GM19468 (cell line): Measurements from ENCODE around the gene CD7.
"Not testable (repeated sequence)": the region's sequence is repeated elsewhere in the genome, so short reads cannot be mapped to it uniquely, and the experiment has no call there.

ENCODE experiments used
- ATAC-seq: cut with Tn5 transposase; IDR thresholded peaks from one replicate; pipeline ENCODE4 v1.9.1; 2021; ENCODE audit warnings: mild to moderate bottlenecking, moderate library complexity, moderate number of reproducible peaks; ENCODE audit not compliant: unreplicated experiment; ENCODE audit errors: extremely low read depth

CD7 gene

DNA sequence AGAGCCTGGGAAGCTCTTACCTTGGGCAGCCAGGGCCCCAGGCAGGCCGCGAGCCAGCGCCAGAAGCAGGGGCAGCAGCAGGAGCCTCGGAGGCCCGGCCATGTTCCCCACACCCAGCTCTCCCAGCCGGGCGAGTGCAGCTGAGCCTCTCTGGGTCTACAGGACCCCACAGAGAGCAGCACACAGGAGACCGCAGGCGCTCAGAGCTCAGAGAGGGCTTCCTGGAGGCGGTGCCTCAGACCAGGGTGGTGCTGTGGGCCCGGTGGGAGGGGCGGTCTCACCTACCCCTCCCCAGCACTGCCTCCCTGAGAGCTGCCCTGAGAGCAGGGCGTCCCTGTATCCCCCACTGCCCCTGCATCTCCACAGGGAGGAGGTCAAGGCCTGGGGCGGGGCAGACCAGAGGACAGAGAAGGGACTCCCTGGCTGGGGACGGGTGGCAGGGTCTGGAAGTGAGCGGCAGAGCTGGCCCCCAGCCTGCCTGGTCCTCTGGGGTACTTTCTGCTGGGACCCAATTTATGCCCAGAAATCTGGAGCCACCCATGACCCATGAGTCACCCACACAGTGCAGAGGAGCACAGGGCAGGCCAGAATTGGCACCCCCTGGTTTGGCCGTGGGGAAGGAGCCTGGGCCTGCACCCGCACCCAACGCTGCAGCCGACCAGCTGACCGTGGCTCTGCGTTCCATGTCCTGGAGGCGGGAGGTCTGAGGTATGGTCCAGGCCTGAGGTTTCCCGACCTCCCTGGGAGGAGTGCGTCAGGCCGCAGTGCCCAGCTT is at the start of gene CD7:
TSS of gene CD7 (minus strand) at position 215 of the 775 bp plus-strand sequence. CDS start at position 102, 113 bp downstream.
- no peak for ATAC-seq

DNA sequence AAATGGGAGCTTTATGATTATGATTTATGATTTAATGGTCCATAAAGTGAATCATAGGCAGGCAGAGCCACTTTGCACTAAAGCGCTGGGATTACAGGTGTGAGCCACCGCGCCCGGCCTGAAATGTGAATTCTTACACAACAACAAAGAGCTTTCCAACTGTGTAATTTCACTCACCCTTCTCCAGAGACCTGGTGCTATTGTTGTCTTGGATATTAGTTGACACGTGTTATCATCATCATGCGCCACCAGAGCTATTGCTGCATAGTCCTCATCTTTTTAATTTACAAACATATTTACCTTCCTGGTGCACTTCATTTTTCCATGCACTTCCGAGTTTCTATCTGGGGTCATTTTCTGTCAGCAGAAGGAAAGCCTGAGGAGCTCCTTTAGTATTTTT is 49.3 kb upstream of the CD7 start:
- no peak for ATAC-seq

DNA sequence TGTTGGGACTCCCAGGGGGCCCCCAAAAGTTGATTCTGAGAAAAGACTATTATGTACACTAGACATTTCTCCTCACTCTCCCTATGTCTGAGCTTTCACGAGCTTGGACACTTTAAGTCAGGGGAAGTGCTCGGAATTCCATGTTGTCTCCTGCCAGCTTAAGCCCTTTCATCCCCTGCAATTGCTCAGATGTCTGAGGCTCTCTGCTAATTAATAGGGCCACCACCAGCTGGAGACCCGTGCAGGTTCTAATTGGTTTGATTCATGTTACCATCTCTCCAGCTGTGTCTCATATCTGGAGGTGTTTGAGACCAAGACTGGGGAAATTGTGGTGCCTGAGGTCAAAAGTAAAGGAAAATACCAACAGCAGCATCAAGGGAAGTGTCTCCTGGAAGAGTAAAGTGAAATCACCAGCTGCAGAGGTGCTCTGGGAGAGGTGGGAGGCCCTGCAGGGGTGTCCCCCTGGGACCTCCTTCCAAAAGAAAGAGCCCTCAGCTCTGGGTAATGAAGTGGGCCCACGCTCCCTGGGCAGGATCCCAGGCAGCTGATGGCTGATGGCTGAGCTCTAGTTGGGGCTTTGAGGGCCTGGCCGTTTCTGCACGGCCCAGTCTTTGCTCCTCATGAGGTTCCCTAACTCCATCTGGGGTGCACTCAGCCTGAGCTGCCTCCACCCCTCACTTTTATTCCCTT is 48.3 kb upstream of the CD7 start:
- ATAC-seq = no peak

DNA sequence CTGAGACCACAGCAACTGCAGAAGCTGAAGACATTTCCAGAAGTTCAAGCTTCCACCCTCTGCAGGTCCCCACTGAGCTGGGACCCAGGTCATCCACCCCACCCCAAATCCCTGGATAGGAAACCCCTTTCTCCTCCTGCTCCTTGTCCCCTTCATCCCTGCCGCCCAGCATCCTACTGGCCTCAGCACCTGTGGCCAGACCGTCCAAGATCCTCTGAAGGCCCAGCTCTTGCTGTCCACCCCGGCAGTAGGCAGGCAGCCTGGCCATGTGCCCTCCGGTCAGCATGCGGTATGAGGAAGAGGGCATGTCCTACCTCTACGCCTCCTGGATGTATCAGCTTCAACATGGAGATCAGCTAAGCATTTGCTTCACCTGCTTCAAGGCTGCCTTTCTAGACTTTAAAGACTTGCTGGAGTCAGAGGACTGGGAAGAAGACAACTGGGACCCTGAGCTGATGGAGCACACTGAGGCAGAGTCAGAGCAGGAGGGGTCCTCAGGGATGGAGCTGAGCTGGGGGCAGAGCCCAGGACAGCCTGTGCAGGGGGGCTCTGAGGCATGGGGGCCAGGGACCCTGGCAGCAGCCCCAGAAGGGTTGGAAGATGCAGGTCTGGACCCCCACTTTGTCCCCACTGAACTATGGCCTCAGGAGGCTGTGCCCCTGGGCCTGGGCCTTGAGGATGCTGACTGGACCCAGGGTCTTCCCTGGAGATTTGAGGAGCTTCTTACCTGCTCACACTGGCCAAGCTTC is 44.7 kb upstream of the CD7 start:
- no peak for ATAC-seq

DNA sequence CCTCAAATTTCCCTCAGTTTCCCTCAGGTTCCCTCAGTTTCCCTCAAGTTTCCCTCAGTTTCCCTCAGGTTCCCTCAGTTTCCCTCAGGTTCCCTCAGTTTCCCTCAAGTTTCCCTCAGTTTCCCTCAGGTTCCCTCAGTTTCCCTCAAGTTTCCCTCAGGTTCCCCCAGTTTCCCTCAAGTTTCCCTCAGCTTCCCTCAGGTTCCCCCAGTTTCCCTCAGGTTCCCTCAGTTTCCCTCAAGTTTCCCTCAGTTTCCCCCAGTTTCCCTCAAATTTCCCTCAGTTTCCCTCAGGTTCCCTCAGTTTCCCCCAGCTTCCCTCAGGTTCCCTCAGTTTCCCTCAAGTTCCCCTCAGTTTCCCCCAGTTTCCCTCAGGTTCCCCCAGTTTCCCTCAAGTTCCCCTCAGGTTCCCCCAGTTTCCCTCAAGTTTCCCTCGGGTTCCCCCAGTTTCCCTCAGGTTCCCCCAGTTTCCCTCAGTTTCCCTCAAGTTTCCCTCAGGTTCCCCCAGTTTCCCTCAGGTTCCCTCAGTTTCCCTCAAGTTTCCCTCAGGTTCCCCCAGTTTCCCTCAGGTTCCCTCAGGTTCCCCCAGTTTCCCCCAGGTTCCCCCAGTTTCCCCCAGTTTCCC is 42.2 kb upstream of the CD7 start:
- ATAC-seq = not testable (repeated sequence)

DNA sequence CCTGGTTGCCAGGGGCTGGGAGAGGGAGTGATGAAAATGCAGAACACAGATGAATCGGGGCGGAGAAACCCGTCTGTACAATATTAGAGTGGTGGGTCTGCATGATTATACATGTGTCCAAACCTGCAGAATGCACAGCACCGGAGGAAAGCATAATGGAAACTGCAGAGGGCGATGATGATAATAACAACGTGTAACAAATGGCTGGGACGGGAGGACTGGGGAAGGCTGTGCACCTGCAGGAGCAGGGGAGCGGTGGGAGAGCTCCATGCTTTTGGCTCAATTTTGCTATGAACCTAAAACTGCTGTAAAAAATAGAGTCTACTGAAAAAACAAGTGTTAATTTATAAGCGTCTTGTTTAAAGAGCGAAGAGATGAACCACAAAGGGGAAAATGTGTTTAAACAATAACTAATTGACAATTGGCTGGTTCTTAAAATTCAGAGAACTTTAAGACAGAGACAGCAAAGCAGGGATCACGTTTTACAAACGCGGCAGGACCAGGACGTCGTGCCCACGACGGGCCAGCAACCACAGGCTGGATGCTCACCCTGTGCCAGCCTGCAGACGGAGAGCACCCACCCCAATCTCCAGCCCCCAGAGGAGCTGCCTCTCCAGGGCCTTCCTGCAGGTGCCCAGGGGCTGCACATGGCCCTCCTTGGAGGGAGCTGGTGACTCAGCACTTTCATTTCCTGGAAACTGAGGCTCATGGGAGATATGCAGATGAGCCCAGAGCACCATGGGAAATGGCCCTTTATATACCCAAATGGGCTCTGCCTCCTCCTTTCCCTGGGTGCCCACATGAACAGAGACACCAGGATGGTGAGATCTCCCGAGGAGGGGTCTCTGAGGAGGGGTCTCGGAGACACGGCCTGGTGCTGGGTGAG is 41.3 kb upstream of the CD7 start, which contains the start of gene TEX19:
TSS of gene TEX19 (plus strand) at position 783 of the 886 bp plus-strand sequence. CDS start 2,904 bp downstream, outside the sequence.
- ATAC-seq = no peak

DNA sequence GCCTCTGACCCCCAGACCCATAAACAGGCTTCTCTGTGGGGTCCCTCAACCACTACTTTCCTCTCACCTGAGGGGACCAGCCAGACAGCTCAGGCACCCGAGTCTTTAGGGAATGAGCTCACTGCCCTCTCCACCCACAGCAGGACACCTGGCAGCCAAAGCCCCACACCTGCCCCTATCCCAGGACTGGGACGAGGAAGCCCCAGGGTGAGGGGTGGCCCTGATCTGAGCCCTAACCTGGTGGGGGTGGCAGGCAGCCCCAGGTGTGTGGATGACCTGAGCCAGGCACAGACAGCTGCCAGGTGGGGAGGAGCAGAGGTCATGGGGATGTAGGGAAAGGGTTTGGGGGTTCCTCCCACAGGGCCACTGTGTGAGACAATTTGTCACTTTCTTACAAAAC is 40.0 kb upstream of the CD7 start:
- no peak for ATAC-seq

DNA sequence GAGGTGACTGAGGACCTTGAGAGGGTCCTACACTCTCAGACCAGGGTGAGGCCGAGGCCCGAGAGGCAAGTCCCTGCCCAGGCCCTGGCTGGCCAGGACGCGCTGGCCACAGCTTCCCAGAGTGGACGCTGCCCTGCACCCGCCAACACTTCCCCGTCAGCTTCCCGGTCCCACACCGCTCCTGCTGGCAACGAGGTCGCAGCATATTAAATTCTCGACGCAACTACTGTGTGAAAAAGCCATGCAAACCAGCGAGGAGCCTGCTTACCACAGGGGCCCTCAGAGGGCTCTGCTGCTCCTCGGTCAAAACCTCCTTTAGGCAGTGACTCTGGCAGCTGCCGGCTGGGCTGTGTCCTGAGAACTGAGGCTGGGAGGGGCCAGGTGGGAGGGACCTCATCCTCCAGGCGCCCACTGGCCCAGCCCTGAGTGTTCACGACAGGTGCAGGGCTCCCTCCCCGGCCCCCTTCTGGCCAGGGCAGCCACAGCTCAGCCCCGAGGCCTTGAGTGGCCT is 39.5 kb upstream of the CD7 start:
- no peak for ATAC-seq

DNA sequence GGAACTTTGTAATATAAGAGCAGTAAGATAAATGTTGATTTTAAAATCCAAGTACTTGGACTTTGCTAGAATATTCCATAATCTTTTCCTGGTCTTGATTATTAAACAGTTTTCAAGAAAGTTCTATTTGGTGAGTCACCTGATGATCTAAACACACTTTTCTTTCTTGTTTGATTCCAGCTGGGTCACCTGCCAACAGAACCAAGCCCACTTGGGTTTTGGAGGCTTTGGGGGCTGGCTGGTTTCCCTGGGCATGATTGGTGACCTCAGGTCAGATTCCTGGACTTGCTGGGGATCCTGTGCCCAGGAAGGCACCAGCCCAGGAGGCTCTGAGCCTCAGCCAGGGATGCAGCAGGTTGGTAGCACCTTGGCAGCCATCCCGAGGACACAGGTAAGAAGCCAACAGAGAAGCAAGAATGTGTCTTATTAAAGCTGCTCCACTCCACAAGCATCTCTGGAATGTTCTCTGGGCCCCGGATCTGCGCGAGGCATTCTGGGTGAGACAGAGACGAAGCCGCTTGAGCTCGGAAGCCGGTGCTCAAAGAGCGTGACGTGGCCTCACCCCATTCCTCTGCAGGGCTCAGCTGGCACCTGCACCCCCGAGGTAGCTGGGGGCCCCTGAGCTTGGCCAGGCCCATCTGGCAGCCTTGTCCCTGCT is 38.5 kb upstream of the CD7 start:
- ATAC-seq = no peak

DNA sequence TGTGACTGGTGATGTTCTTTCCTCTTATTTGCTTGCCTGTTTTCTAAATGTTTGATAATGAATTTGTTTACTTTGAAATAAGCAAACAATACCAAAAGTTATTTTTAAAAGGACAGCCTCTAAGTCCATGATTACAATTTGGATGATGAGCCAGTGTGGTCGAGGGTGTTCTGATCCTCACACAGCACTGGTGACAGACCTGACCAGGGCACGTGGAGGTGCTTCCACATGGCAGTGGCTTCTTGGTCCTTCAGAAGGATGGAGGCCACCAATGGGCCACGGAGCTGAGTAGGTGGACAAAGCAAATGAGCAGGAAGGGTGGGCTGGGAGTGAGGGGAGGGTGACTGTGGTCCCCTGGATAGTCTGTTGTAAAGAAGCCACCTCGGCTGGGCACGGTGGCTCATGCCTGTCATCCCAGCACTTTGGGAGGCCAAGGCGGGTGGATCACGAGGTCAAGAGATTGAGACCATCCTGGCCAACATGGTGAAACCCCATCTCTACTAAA is 37.4 kb upstream of the CD7 start:
- ATAC-seq = no peak

DNA sequence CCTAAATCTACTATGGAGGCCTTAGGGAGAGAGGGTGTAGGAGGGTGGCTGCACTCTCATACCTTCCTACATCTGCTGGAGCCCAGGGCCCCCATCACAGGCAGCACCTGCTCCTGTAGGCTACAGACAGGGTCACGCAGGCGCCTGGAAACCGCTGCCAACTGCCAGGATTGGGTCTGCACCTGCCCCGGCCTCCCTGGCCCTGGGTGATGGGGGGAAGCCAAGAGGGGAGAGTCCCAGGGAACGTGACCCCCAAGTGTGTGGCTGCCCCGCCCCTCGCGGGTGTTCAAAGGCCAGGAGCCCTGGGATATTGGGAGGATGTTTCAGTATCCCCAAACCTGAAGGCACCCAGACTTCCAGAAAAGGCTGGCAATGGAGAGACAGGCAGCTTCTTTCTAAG is 36.1 kb upstream of the CD7 start:
- ATAC-seq = no peak

DNA sequence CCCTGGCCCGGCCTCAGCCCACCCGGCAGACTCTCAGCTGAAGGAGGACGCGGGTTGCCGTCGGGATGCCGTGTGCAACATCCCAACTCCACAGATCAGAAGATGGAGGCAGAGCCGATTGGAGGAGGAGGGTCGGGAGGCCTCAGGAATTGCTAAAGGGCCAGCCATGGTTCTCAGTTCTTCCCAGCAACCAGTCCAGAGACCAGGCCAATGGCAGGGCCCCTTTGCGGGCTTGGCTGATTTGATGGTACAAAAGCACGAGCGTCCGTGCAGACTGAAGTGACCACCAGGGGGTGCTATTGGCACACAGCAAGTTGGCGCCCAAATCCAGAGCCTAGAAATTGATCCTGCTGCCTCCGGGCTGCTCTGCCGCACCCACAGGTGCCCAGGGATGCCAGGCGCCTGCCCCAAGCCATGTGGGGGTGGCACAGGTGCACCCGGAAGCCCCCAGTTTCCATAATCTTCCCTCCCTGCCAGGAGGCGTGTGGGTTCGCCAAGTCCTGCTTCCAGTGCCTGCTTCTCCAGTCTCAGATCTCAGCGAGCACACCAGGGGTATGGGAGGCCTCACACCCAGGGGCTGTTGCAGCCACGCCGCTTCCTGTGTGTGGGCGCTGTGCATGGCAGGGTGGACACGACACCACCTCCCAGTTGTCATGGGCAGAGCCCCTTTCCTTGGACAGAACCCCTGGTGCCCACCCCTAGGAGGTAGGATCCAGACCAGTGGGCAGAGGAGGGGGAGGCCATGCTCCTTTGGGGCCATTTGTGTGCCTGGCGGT is 34.5 kb upstream of the CD7 start:
- ATAC-seq = no peak

DNA sequence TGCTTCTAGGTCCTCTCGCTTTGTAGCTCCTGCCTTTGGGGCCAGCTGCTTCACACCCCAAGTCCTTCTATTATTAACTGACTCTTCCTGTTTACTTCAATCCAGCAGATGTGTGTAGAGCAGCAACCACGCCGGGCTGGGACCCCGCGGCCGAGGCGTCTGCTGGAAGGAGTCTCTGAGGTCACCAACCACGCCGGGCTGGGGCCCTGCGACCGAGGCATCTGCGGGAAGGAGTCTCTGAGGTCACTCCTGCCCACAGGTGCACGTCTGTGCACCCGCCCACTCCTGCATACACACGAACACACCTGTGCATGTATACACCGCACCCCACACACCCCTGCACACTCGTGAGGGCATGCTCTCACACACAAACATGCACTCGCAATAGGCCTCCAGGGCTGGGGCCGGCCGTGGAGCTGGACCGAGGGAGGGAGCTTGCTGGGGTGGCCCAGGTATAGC is 33.9 kb upstream of the CD7 start:
- ATAC-seq = no peak

DNA sequence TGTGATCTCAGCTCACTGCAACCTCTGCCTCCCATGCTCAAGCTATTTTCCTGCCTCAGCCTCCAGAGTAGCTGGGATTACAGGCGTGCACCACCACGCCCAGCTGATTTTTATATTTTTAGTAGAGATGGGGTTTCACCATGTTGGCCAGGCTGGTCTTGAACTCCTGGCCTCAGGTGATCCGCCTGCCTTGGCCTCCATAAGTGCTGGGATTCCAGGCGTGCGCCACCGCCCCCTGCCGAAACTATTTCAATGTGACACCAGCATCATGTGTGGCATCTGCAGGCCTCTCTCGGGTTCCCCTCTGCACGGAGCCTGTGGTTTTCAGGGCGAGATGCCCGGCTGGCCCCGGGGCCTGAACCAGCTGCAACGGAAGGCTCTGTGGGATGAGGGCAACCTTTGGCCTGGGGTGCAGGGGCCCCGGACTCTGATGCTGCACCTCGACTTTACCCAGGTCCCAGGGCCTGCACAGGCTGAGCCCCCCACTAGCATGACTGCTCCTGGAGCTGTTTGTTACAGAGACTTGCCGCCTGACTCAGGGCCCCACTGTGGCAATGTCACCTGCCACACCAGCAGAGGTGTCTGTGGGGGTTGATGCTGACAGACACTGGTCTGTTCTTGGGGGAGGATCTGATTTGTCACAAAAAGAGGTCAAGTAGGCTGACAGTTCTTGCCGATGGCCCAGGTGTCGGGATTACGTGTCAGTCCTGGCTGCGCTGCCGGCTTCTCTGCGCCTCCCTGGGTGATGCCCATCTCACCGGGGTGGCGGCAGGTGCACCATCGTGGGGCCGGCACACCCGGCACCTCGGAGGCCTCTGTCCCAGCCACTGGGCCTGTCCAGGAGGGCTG is 33.0 kb upstream of the CD7 start:
- no peak for ATAC-seq

DNA sequence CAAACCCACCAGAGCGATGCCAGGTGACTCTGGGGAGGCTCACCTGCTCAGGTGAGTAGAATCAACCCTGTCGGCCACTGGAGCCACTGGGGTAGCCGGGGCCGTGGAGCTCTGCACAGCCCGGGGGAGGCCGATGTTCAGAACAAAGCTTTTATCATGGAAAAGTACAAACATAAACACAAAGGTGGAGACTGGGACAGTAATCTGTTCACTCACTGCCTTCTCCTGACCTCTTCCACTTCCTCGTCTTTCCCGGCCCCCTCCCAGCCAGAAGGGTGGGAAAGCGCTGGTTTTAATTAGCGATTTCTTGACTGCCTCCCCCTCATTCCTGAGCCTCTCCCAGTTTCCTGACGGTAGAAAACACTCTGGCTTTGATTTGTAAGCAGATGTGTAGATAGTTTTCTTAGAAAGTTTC is 31.9 kb upstream of the CD7 start:
- ATAC-seq = no peak

DNA sequence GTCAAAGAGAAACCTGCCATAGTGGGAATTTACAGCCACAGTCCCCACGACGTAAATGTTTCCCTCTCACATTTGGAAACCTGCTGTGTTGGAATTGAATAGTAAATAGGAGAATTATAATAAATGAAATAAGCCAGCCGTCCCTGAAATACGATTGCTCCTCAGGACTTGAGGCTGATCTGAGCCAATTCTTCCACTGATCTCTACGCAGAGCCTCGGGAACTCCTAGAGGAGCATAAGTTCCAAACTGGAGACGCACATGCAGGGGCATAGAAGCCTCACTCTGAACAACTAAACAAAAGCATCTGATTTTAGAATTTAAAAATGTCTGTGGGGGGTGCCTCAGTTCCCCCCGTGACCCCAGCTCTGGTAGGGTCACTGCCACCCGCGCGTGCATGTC is 31.5 kb upstream of the CD7 start:
- no peak for ATAC-seq

DNA sequence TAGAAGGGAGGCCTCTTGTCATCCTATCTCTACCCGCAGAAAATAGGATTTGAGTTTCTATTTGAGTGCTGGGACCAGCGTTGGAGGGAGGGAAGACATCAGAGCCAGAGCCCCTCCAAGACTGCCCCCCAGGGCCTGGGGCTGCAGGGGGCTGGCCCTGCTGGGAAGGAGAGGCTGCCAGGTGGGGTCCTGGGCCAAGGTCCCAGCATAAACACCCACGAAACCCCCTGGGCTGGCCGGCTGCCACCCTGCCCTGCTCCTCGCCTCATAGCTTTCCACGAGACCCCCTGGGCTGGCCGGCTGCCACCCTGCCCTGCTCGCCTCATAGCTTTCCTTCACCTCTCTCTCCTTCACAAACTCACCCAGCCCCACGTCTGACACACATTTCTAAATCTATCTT is 31.0 kb upstream of the CD7 start:
- no peak for ATAC-seq
